Activated CD4-positive, alpha-beta T cell treated with anti-CD3 and anti-CD28 coated beads, Interleukin-2, amount 50 U/mL, for 1 hour (primary cell): Measurements from ENCODE around the gene DAZ2.
"Not testable (repeated sequence)": the region's sequence is repeated elsewhere in the genome, so short reads cannot be mapped to it uniquely, and the experiment has no call there.

Experiments
- DNase-seq: peaks from one replicate; pipeline ENCODE4 v3.0.0-alpha.2; 2020

The DAZ2 gene, protein sequence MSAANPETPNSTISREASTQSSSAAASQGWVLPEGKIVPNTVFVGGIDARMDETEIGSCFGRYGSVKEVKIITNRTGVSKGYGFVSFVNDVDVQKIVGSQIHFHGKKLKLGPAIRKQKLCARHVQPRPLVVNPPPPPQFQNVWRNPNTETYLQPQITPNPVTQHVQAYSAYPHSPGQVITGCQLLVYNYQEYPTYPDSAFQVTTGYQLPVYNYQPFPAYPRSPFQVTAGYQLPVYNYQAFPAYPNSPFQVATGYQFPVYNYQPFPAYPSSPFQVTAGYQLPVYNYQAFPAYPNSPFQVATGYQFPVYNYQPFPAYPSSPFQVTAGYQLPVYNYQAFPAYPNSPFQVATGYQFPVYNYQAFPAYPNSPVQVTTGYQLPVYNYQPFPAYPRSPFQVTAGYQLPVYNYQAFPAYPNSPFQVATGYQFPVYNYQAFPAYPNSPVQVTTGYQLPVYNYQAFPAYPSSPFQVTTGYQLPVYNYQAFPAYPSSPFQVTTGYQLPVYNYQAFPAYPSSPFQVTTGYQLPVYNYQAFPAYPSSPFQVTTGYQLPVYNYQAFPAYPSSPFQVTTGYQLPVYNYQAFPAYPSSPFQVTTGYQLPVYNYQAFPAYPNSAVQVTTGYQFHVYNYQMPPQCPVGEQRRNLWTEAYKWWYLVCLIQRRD

DNA sequence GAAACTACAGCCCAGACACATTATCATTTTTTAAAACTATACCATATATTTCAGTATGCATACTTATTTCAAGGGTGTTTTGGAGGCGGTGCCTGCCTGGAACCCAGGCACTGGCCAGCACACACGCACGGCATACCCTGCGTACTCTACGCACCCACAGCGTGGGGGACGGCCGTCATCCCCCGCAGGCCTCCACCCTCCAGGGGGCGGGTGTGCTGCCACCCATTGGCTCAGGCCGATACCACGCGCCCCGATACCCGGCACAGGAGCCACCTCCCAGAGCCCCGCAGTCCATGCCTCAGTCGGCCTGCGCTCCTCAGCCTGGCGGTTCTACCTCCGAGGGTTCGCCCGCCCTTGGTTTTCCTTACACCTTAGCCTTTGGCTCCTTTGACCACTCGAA lies at the start of gene DAZ2:
Gene DAZ2 (plus strand): TSS at position 301 of the 400 bp plus-strand sequence. CDS start 208 bp downstream, outside the sequence.
- DNase-seq: not testable (repeated sequence)

DNA sequence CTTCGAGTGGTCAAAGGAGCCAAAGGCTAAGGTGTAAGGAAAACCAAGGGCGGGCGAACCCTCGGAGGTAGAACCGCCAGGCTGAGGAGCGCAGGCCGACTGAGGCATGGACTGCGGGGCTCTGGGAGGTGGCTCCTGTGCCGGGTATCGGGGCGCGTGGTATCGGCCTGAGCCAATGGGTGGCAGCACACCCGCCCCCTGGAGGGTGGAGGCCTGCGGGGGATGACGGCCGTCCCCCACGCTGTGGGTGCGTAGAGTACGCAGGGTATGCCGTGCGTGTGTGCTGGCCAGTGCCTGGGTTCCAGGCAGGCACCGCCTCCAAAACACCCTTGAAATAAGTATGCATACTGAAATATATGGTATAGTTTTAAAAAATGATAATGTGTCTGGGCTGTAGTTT lies 20.4 kb upstream of the DAZ2 start, which contains the start of gene DAZ1:
Gene DAZ1 (minus strand): TSS at position 101 of the 400 bp plus-strand sequence. CDS start 208 bp downstream, outside the sequence.
- not testable (repeated sequence) for DNase-seq

GRCh38 chrY:23207455-23207854 lies 11.9 kb upstream of the DAZ2 start:
- DNase-seq: not testable (repeated sequence)

GRCh38 chrY:23209802-23210495 lies 9.4 kb upstream of the DAZ2 start:
- not testable (repeated sequence) for DNase-seq

- DNase-seq: not testable (repeated sequence)
These were observed 8.7 kb upstream of the DAZ2 start for GRCh38 chrY:23210681-23211080.
